Measurements from ENCODE around the gene GRK5. TPM values are rescaled to one million over a fixed set of nuclear protein-coding genes. Genes with fewer than 3 reads are reported as not detected.

GRK5 gene
- polyA plus RNA-seq, 1 experiment = 20.8 TPM

DNA sequence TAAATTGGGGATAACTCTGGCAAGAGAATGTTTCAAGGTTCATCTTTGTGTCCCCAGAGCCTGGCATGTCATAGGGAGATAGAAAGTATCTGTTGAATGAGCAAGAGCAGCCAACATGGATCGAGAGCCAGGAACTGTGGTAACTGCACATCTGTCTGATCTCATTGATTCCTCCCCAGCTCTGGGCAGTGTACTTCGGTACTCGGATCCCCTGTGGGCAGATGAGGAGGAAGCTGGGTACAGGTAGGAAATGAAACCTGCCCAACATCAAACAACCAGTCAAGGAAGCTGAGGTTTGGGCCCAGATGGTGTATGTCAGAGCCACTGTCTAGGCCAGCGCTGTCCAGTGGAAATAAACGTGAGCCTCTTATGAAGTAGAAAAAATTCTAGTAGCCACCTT is 76.4 kb downstream of the GRK5 start:
- no peak overlapping the region for H3K4me3 ChIP-seq (ENCODE audit: low read depth, low read length)
- TF ChIP-seq, protein P1, sequence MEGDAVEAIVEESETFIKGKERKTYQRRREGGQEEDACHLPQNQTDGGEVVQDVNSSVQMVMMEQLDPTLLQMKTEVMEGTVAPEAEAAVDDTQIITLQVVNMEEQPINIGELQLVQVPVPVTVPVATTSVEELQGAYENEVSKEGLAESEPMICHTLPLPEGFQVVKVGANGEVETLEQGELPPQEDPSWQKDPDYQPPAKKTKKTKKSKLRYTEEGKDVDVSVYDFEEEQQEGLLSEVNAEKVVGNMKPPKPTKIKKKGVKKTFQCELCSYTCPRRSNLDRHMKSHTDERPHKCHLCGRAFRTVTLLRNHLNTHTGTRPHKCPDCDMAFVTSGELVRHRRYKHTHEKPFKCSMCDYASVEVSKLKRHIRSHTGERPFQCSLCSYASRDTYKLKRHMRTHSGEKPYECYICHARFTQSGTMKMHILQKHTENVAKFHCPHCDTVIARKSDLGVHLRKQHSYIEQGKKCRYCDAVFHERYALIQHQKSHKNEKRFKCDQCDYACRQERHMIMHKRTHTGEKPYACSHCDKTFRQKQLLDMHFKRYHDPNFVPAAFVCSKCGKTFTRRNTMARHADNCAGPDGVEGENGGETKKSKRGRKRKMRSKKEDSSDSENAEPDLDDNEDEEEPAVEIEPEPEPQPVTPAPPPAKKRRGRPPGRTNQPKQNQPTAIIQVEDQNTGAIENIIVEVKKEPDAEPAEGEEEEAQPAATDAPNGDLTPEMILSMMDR (IDR thresholded peaks at IDR 0.05; ENCODE audit: insufficient read depth, low read depth, low read length) = no peak
- H3K27me3 ChIP-seq (ENCODE audit: control insufficient read depth, insufficient read depth, low read length) = no peaks in the 10 kb centered on the region
- no peaks in the 10 kb centered on the region; the same call in 1 of the 2 replicates for H3K36me3 ChIP-seq (ENCODE audit: control insufficient read depth, insufficient read depth, low read length)
- CTCF ChIA-PET = interaction anchor here (1.2 kb wide), 1 partner anchor 161 kb away, joined by 5 read pairs; no protein-coding TSS in a partner anchor
- POLR2A ChIA-PET = no interaction called here
- DNase-seq (ENCODE audit: low read depth) = no peak

DNA sequence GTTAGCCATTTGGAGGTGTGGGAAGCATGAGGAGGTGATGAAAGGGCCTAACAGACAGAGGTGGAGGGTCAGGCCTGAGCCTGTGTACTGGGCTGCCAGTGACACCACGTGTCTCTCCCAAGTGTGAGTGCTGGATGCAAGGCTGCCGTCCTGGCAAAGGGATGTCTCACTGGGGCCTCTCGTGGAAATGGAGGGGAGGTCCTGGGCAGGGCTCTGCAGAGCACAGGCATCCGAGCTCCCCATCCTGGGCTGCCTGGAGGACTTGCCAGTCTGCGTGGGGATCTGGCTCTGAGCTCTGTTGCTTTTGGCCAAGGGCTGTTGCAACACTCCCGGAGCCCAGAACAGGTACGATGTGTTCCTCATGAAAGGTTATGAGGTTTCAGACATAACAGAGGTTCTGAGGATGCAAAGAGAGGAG is 77.3 kb downstream of the GRK5 start:
- CTCF ChIA-PET = interaction anchor here (1.2 kb wide), 1 partner anchor 160 kb away, joined by 5 read pairs; no protein-coding TSS in a partner anchor
- TF ChIP-seq, protein P1 (IDR thresholded peaks at IDR 0.05; ENCODE audit: insufficient read depth, low read depth, low read length) = no peak
- POLR2A ChIA-PET = no interaction called here
- no peaks in the 10 kb centered on the region for H3K27me3 ChIP-seq (ENCODE audit: control insufficient read depth, insufficient read depth, low read length)
- no peak for DNase-seq (ENCODE audit: low read depth)
- H3K4me3 ChIP-seq (ENCODE audit: low read depth, low read length) = no peak overlapping the region
- no peaks in the 10 kb centered on the region; the same call in 1 of the 2 replicates for H3K36me3 ChIP-seq (ENCODE audit: control insufficient read depth, insufficient read depth, low read length)

DNA sequence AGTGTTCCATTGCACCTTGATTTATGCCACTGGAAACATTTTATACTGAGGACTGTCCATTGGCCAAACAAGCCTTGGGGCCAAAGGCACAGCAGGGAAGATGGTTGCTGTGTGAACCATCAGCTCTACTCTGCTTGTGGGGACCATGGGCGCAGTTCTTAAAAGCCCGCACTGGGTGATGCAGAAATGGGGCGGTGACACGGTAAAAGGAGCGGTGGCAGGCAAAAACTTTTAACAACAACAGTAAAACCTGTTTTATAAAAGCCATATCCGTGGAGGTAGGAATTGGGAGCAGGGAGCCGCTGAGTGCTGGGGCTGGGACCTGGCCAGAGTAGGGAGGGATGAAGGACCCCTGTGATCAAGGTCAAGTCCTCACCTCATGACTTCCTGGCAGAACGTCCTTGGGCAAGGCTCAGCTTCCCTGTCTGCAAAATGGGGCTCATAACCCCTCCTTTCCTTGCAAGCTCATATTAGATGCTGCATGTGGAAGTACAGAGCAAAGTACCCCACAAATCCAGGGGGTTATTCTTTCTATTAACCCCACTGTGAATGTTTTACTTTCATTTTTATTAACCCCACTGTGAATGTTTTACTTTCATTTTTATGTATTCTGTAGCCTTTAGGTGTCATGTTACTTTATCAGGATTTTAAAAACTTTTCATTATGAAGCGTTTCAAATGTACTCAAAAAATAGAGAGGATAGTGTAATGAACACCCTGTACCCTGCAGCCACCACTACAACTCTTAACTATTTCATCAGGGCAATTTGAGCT is 78.3 kb downstream of the GRK5 start:
- Histone ChIP-seq H3K27me3 (ENCODE audit: control insufficient read depth, insufficient read depth, low read length) (no peaks in the 10 kb centered on the region), H3K4me3 (ENCODE audit: low read depth, low read length) (no peak overlapping the region), H3K36me3 (ENCODE audit: control insufficient read depth, insufficient read depth, low read length) (no peaks in the 10 kb centered on the region; the same call in 1 of the 2 replicates)
- ChIA-PET CTCF (interaction anchor here (1.2 kb wide), 1 partner anchor 159 kb away, joined by 3 read pairs; no protein-coding TSS in a partner anchor), POLR2A (no interaction called here)
- no peak for DNase-seq (ENCODE audit: low read depth)
- TF ChIP-seq, protein P1 (IDR thresholded peaks at IDR 0.05; ENCODE audit: insufficient read depth, low read depth, low read length) = no peak

GRCh38 chr10:119286516-119286915 is 79.1 kb downstream of the GRK5 start:
- no peaks in the 10 kb centered on the region; the same call in 1 of the 2 replicates for H3K36me3 ChIP-seq (ENCODE audit: control insufficient read depth, insufficient read depth, low read length)
- TF ChIP-seq, protein P1 (IDR thresholded peaks at IDR 0.05; ENCODE audit: insufficient read depth, low read depth, low read length) = no peak
- CTCF ChIA-PET = interaction anchor here (1.2 kb wide), 1 partner anchor 159 kb away, joined by 3 read pairs; no protein-coding TSS in a partner anchor
- POLR2A ChIA-PET = no interaction called here
- no peak for DNase-seq (ENCODE audit: low read depth)
- no peak overlapping the region for H3K4me3 ChIP-seq (ENCODE audit: low read depth, low read length)
- H3K27me3 ChIP-seq (ENCODE audit: control insufficient read depth, insufficient read depth, low read length) = no peaks in the 10 kb centered on the region

DNA sequence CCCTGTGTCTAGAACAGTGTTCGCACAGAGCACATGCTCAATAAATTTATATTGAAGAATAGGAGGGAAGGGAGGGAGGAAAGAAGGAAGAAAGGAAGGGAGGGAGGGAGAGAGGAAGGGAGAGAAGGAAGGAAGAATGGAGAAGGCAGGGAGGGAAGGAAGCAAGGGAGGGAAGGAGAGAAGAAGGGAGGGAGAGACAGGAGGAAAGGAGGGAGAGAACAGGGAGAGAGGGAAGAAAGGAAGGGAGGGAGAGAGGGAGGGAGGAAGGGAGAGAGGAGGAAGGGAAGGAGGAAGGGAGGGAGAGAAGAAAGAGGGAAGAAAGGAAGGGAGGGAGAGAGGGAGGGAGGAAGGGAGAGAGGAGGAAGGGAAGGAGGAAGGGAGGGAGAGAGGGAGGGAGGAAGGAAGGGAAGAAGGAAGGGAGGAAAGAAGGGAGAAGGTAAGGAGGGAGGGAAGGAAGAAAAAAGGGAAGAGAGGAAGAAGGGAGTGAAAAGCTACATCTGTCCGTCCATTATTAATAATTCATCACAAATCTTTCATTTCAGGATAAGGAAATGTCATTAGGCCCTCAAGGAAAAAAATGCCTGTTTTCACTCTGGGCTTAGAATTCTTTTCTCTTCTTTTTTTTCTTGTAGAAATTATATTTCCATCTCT is 79.7 kb downstream of the GRK5 start:
- H3K4me3 ChIP-seq (ENCODE audit: low read depth, low read length) = no peak overlapping the region
- ChIA-PET POLR2A (no interaction called here), CTCF (no interaction called here)
- no peaks in the 10 kb centered on the region; the same call in 1 of the 2 replicates for H3K36me3 ChIP-seq (ENCODE audit: control insufficient read depth, insufficient read depth, low read length)
- DNase-seq (ENCODE audit: low read depth) = no peak
- TF ChIP-seq, protein P1 (IDR thresholded peaks at IDR 0.05; ENCODE audit: insufficient read depth, low read depth, low read length) = no peak
- H3K27me3 ChIP-seq (ENCODE audit: control insufficient read depth, insufficient read depth, low read length) = no peaks in the 10 kb centered on the region

Data from BJ (cell line).